NCI-H510A (cell line): Measurements from ENCODE around the gene CAMTA2.

Experiments used
- DNase-seq: peaks from one replicate; lab custom pipeline; 2025; lab: John Stamatoyannopoulos, UW

Gene CAMTA2

GRCh38 chr17:4999430-5000093, 12.1 kb upstream of the CAMTA2 start:
- DNase-seq = no peak

GRCh38 chr17:4998732-4999429, 11.4 kb upstream of the CAMTA2 start:
- no peak for DNase-seq

- peak; percentile 32 for DNase-seq
Observed at GRCh38 chr17:4998027-4998731, 10.7 kb upstream of the CAMTA2 start.

- DNase-seq = peak; percentile 89
Observed at GRCh38 chr17:4997302-4998026, 10.0 kb upstream of the CAMTA2 start, which contains the start of the genes INCA1 and KIF1C. Gene INCA1 (minus strand): TSS chr17:4997522. CDS start chr17:4994437, 3,085 bp downstream. Gene KIF1C (plus strand): TSS chr17:4997950. CDS start chr17:5000247, 2,297 bp downstream.

GRCh38 chr17:4994081-4994595, 6.7 kb upstream of the CAMTA2 start:
- DNase-seq = no peak

- no peak for DNase-seq
Observed at GRCh38 chr17:4987767-4988567, 492 bp upstream of the CAMTA2 start.

GRCh38 chr17:4986403-4986802, 1.1 kb downstream of the CAMTA2 start:
- peak; percentile 12 for DNase-seq

- DNase-seq = no peak
Observed at GRCh38 chr17:4982305-4982704, 5.2 kb downstream of the CAMTA2 start.

GRCh38 chr17:4980644-4981216, 6.7 kb downstream of the CAMTA2 start:
- DNase-seq = no peak

GRCh38 chr17:4978726-4979125, 8.7 kb downstream of the CAMTA2 start:
- no peak for DNase-seq

GRCh38 chr17:4974115-4974670, 13.3 kb downstream of the CAMTA2 start:
- no peak for DNase-seq

- no peak for DNase-seq
Observed at GRCh38 chr17:4973256-4974114, 14.0 kb downstream of the CAMTA2 start.

- DNase-seq = no peak
Observed at GRCh38 chr17:4972752-4973151, 14.7 kb downstream of the CAMTA2 start.

- no peak for DNase-seq
Observed at GRCh38 chr17:4972322-4972721, 15.2 kb downstream of the CAMTA2 start.

GRCh38 chr17:4971826-4972225, 15.6 kb downstream of the CAMTA2 start:
- no peak for DNase-seq

GRCh38 chr17:4970273-4970672, 17.2 kb downstream of the CAMTA2 start:
- no peak for DNase-seq

GRCh38 chr17:4969551-4970173, 17.8 kb downstream of the CAMTA2 start:
- DNase-seq = peak; percentile 7

- DNase-seq = no peak
Observed at GRCh38 chr17:4969047-4969550, 18.4 kb downstream of the CAMTA2 start.
